GM19397 (cell line): ENCODE data around the gene SAMD7.

Experiments used
- ATAC-seq: cut with Tn5 transposase; IDR thresholded peaks from one replicate; pipeline ENCODE4 v1.9.1; 2021; ENCODE audit warnings: mild to moderate bottlenecking, moderate library complexity; ENCODE audit not compliant: unreplicated experiment

Gene SAMD7

GRCh38 chr3:169965562-169966427 lies 54.4 kb downstream of the SAMD7 start:
- ATAC-seq = peak; percentile 6

- ATAC-seq = peak; percentile 90
Measured at GRCh38 chr3:169966428-169966950, 55.1 kb downstream of the SAMD7 start, which contains the start of gene SEC62. Gene SEC62 (plus strand): TSS chr3:169966807. CDS start chr3:169966823, 16 bp downstream.

GRCh38 chr3:169966951-169967915 lies 55.9 kb downstream of the SAMD7 start:
- ATAC-seq = peak; percentile 42

GRCh38 chr3:169968224-169968885 lies 57.0 kb downstream of the SAMD7 start:
- ATAC-seq = no peak

- ATAC-seq = no peak
Measured at GRCh38 chr3:169969174-169970095, 58.1 kb downstream of the SAMD7 start.

- ATAC-seq = no peak
Measured at GRCh38 chr3:169970847-169971246, 59.5 kb downstream of the SAMD7 start.

- no peak for ATAC-seq
Measured at GRCh38 chr3:169971522-169971921, 60.1 kb downstream of the SAMD7 start.

GRCh38 chr3:169980055-169980454 lies 68.7 kb downstream of the SAMD7 start:
- no peak for ATAC-seq

GRCh38 chr3:169984292-169984691 lies 72.9 kb downstream of the SAMD7 start:
- ATAC-seq = no peak
